ENCODE results near the gene SLC5A9.
"Not testable (repeated sequence)": the region's sequence is repeated elsewhere in the genome, so short reads cannot be mapped to it uniquely, and the experiment has no call there.

Gene SLC5A9

DNA sequence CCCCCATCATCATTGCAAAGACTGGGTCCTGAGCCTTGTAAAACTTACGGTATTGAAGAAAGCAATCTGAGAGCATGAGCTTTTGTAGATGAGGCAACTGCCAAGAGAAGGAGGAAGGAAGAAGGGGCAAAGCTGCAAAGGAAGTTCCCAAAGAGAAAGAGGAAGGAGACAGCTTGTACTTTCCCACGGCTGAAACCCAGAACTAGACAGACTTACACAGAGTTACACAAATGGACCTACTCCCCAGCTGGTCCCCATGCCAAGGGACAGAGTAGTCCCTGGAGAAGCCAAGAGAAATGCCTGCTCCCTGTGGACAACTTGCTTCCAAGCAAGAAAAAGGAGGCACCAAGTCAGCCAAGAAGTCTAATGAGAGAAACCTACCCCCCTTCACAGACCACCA is 22.6 kb downstream of the SLC5A9 start:
- no peak for DNase-seq

DNA sequence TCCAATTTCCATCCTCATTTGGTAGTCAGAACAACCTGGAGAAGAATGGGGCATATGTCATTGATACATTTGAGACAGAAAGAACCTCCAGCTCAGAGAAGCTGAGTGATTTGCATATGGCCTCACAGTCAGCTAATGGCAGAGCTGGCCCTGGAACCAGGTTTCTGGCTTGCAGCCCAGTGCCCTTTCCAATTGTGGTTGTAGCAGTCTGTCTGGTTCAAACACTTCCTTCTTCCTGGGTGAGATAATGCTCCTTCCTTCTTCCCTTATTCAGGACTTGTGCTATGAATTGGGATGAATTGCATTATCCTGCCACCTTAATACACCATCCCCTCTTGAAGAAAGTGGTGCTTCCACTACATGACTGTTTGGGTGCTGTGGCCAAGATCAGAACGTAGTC is 24.2 kb downstream of the SLC5A9 start:
- DNase-seq = no peak

GRCh38 chr1:48248356-48248755 is 25.8 kb downstream of the SLC5A9 start:
- no peak for DNase-seq

GRCh38 chr1:48249868-48250267 is 27.4 kb downstream of the SLC5A9 start:
- DNase-seq = no peak

DNA sequence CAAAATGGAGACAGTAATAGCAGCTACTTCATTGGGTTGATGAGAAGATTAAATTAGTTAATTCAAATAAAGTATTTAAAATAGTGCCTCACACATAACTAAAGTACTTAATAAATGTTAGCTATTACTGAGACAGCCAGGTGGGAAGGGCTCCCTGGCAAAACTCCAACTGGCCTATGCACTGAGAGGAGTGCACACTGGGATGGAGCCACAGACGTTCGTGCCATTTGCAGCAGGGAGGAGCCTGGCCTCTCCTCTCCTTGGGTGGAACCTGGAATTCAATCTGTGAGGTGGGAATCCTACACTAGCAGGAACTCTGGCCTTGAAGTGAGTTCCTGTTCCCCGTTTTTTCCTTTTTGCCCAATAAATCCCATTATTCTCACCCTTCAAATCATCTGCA is 28.1 kb downstream of the SLC5A9 start:
- no peak for DNase-seq

DNA sequence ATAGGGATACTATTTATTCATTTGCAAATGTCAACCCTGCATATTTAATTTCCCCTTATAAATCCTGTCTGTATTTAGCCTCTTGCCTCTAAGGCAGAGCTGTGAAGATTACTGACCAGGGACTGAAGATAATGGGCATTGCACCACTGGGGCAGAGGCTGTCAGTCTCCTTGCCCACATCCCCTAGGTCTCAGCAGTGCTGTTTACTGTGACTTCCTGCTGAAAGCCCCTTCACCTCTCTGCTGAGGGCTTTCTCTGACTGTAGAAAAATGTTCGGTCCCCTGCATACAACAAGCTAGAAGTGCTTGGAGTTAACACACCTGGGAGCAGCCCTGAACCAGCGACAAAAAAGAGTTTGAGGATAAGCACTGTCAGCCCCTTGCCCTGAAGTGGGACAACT is 28.8 kb downstream of the SLC5A9 start:
- no peak for DNase-seq

GRCh38 chr1:48251821-48252220 is 29.3 kb downstream of the SLC5A9 start:
- no peak for DNase-seq

GRCh38 chr1:48254254-48254653 is 31.7 kb downstream of the SLC5A9 start:
- DNase-seq = no peak

DNA sequence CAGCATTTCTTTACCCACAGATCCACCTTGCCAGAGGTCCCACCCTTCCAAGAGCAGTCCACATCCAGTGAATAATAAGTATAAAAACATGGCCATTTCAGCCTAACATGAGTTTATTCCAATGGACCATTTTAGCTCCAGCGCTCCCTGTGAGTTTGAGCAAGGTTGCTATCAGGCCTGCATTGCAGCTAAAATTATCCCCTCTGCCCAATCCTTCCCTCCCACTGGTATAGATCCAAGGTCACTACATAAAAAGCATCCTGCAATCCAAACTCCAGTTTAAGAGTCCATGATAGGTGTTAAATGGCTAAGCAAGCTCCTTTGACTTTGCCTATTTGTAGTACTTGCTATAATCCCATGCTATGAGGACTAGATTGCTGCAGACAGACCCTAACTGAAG is 35.6 kb downstream of the SLC5A9 start:
- DNase-seq = no peak

GRCh38 chr1:48261881-48262400 is 39.4 kb downstream of the SLC5A9 start:
- no peak for DNase-seq

DNA sequence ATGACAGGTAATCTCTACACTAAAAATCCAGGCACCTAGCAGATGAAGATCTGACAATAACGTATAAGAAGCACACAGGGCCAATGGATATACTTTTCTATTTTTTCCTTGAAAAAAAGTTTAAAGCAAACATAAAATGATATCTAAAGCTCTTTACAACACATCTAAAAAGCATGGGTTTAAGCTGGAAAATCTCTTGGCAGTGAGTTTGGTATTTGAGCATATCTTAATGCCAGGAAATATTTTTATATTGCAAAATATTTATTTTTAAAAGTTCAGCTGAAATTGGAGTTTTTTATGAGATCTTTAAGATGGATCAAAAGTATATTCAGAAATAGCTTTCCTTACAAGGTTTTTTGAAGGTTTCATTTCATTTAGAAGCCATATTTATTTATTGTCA is 40.5 kb downstream of the SLC5A9 start:
- DNase-seq = no peak

DNA sequence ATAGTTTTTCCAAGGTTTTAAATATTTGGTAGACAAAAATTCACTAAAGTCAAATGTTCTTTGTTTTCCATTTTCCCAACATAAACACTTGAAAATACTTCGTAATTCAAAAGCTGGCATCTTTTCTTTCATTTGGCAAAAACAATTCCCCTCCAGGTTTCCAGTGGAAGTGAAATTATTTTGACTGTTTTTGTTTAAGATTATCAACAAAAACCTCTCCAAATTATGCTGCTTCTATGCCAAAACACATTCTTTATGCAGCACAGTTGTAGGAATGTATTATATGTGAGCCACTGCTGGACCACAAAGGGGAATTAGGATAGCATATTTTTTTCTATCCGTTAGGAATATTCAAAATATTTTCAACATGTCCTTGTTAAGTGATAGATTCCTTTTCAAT is 44.1 kb downstream of the SLC5A9 start:
- no peak for DNase-seq

DNA sequence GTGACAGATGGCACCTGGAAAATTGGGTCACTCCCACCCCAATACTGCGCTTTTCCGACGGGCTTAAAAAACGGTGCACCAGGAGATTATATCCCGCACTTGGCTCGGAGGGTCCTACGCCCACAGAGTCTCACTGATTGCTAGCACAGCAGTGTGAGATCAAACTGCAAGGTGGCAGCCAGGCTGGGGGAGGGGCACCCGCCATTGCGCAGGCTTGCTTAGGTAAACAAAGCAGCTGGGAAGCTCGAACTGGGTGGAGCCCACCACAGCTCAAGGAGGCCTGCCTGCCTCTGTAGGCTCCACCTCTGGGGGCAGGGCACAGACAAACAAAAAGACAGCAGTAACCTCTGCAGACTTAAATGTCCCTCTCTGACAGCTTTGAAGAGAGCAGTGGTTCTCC is 54.9 kb downstream of the SLC5A9 start:
- not testable (repeated sequence) for DNase-seq

- not testable (repeated sequence) for DNase-seq
Observed at GRCh38 chr1:48282329-48282728, 59.8 kb downstream of the SLC5A9 start.

GRCh38 chr1:48284696-48285420 is 62.3 kb downstream of the SLC5A9 start:
- not testable (repeated sequence) for DNase-seq

- DNase-seq = no peak
Observed at GRCh38 chr1:48285525-48285924, 63.0 kb downstream of the SLC5A9 start.

- DNase-seq = no peak
Observed at GRCh38 chr1:48291421-48291820, 68.9 kb downstream of the SLC5A9 start.

GRCh38 chr1:48292706-48293105 is 70.2 kb downstream of the SLC5A9 start:
- DNase-seq = no peak

DNA sequence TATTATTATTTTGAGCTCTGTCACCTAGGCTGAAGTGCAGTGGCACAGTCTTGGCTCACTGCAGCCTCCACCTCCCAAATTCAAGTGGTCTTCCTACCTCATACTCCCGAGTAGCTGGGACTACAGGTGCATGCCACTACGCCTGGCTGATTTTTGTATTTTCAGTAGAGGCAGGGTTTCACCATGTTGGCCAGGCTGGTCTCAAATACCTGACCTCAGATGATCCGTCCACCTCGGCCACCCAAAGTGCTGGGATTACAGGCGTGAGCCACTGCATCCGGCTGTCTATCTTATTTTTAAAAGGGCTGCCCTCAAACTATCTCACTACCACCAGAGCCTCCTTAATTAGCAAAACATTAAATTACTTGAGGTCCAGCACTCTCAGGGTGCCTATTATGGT is 71.6 kb downstream of the SLC5A9 start:
- DNase-seq = not testable (repeated sequence)

- no peak for DNase-seq
Observed at GRCh38 chr1:48294656-48295055, 72.1 kb downstream of the SLC5A9 start.

Data from fibroblast of skin of abdomen (primary cell).